Central memory CD8-positive, alpha-beta T cell (primary cell): Measurements from ENCODE around the gene HRH3.

Experiments
- ATAC-seq: fragments of 150-1000 bp; cut with Tn5 transposase; replicated peaks from 2 replicates; pipeline ENCODE4 v1.10.0; 2022; ENCODE audit warnings: mild to moderate bottlenecking, moderate FRiP score, moderate number of reproducible peaks; ENCODE audit not compliant: poor library complexity, severe bottlenecking; ENCODE audit errors: extremely low read depth
- DNase-seq, 2 donors: peaks; one replicate each; pipeline ENCODE4 v3.0.0; 2021; ENCODE audit warnings: low spot score in 2 of 2
- H3K27ac Mint-ChIP-seq: one replicate; pipeline ENCODE4 v1.8.0; 2022; ENCODE audit warnings: low read depth, mild to moderate bottlenecking, moderate library complexity, mixed read lengths
- H3K27me3 Mint-ChIP-seq: one replicate; pipeline ENCODE4 v1.8.0; 2022; ENCODE audit warnings: mixed read lengths
- H3K36me3 Mint-ChIP-seq: one replicate; pipeline ENCODE4 v1.8.0; 2022; ENCODE audit warnings: mild to moderate bottlenecking, moderate library complexity, mixed read lengths; ENCODE audit not compliant: insufficient read depth
- H3K4me1 Mint-ChIP-seq: one replicate; pipeline ENCODE4 v1.8.0; 2022; ENCODE audit warnings: mixed read lengths
- H3K4me3 Mint-ChIP-seq: one replicate; pipeline ENCODE4 v1.8.0; 2022; ENCODE audit warnings: mild to moderate bottlenecking, moderate library complexity, mixed read lengths
- H3K9me3 Mint-ChIP-seq: one replicate; pipeline ENCODE4 v1.8.0; 2022; ENCODE audit warnings: mixed read lengths

HRH3 gene

GRCh38 chr20:62215020-62215990, 4.8 kb downstream of the HRH3 start:
- DNase-seq (no peak), ATAC-seq (no peak)
- Mint-ChIP-seq H3K36me3 (no peaks in the 10 kb centered on the region), H3K9me3 (no peaks in the 10 kb centered on the region), H3K4me3 (no peak overlapping the region), H3K4me1 (peaks cover 4% of the 10 kb centered on the region), H3K27me3 (peaks cover 36% of the 10 kb centered on the region), H3K27ac (no peak overlapping the region)

GRCh38 chr20:62214067-62214466, 6.0 kb downstream of the HRH3 start:
- no peak overlapping the region for H3K4me3 Mint-ChIP-seq
- H3K27ac Mint-ChIP-seq, result no peak overlapping the region
- ATAC-seq (no peak), DNase-seq (no peak)
- H3K4me1 Mint-ChIP-seq, result peaks cover 2% of the 10 kb centered on the region
- no peaks in the 10 kb centered on the region for H3K9me3 Mint-ChIP-seq
- H3K36me3 Mint-ChIP-seq, result no peaks in the 10 kb centered on the region
- peaks cover 34% of the 10 kb centered on the region for H3K27me3 Mint-ChIP-seq

- Mint-ChIP-seq H3K9me3 (no peaks in the 10 kb centered on the region), H3K4me1 (no peaks in the 10 kb centered on the region), H3K4me3 (no peak overlapping the region), H3K27ac (no peak overlapping the region), H3K27me3 (peaks cover 22% of the 10 kb centered on the region), H3K36me3 (no peaks in the 10 kb centered on the region)
- ATAC-seq, result no peak
- no peak for DNase-seq
These were observed 7.8 kb downstream of the HRH3 start for GRCh38 chr20:62212299-62212698.

GRCh38 chr20:62211769-62212288, 8.2 kb downstream of the HRH3 start:
- no peaks in the 10 kb centered on the region for H3K4me1 Mint-ChIP-seq
- no peak for DNase-seq
- no peaks in the 10 kb centered on the region for H3K36me3 Mint-ChIP-seq
- H3K9me3 Mint-ChIP-seq, result no peaks in the 10 kb centered on the region
- no peak overlapping the region for H3K4me3 Mint-ChIP-seq
- peaks cover 17% of the 10 kb centered on the region for H3K27me3 Mint-ChIP-seq
- no peak overlapping the region for H3K27ac Mint-ChIP-seq
- ATAC-seq, result no peak

- Mint-ChIP-seq H3K9me3 (no peaks in the 10 kb centered on the region), H3K27ac (no peak overlapping the region), H3K4me3 (no peak overlapping the region), H3K36me3 (no peaks in the 10 kb centered on the region), H3K27me3 (peaks cover 17% of the 10 kb centered on the region), H3K4me1 (no peaks in the 10 kb centered on the region)
- no peak for DNase-seq
- ATAC-seq, result no peak
These were observed 8.9 kb downstream of the HRH3 start for GRCh38 chr20:62211216-62211615.

GRCh38 chr20:62210496-62210855, 9.6 kb downstream of the HRH3 start:
- H3K27me3 Mint-ChIP-seq, result peaks cover 14% of the 10 kb centered on the region
- H3K9me3 Mint-ChIP-seq, result no peaks in the 10 kb centered on the region
- ATAC-seq (no peak), DNase-seq (no peak)
- no peaks in the 10 kb centered on the region for H3K4me1 Mint-ChIP-seq
- no peak overlapping the region for H3K27ac Mint-ChIP-seq
- H3K4me3 Mint-ChIP-seq, result no peak overlapping the region
- no peaks in the 10 kb centered on the region for H3K36me3 Mint-ChIP-seq

GRCh38 chr20:62209850-62210495, 10.1 kb downstream of the HRH3 start:
- DNase-seq (no peak), ATAC-seq (no peak)
- Mint-ChIP-seq H3K27ac (no peak overlapping the region), H3K9me3 (no peaks in the 10 kb centered on the region), H3K4me3 (no peak overlapping the region), H3K4me1 (no peaks in the 10 kb centered on the region), H3K27me3 (peaks cover 9% of the 10 kb centered on the region), H3K36me3 (no peaks in the 10 kb centered on the region)

- Mint-ChIP-seq H3K9me3 (no peaks in the 10 kb centered on the region), H3K4me3 (no peak overlapping the region), H3K27ac (no peak overlapping the region), H3K27me3 (peaks cover under 1% of the 10 kb centered on the region), H3K36me3 (no peaks in the 10 kb centered on the region), H3K4me1 (no peaks in the 10 kb centered on the region)
- DNase-seq (no peak), ATAC-seq (no peak)
These were observed 11.0 kb downstream of the HRH3 start for GRCh38 chr20:62208795-62209755.

- no peak overlapping the region for H3K4me3 Mint-ChIP-seq
- no peaks in the 10 kb centered on the region for H3K4me1 Mint-ChIP-seq
- DNase-seq (no peak), ATAC-seq (no peak)
- H3K9me3 Mint-ChIP-seq, result no peaks in the 10 kb centered on the region
- H3K27ac Mint-ChIP-seq, result no peak overlapping the region
- H3K27me3 Mint-ChIP-seq, result no peaks in the 10 kb centered on the region
- no peaks in the 10 kb centered on the region for H3K36me3 Mint-ChIP-seq
These were observed 11.8 kb downstream of the HRH3 start for GRCh38 chr20:62208061-62208794.

- peaks cover 4% of the 10 kb centered on the region for H3K36me3 Mint-ChIP-seq
- no peak overlapping the region for H3K27ac Mint-ChIP-seq
- no peak for ATAC-seq
- H3K9me3 Mint-ChIP-seq, result no peaks in the 10 kb centered on the region
- DNase-seq, result no peak
- H3K4me3 Mint-ChIP-seq, result no peak overlapping the region
- H3K27me3 Mint-ChIP-seq, result no peaks in the 10 kb centered on the region
- H3K4me1 Mint-ChIP-seq, result no peaks in the 10 kb centered on the region
These were observed 13.7 kb downstream of the HRH3 start for GRCh38 chr20:62206388-62206775.

GRCh38 chr20:62205618-62206387, 14.3 kb downstream of the HRH3 start:
- Mint-ChIP-seq H3K27ac (no peak overlapping the region), H3K36me3 (peaks cover 4% of the 10 kb centered on the region), H3K27me3 (no peaks in the 10 kb centered on the region), H3K4me1 (no peaks in the 10 kb centered on the region), H3K9me3 (no peaks in the 10 kb centered on the region), H3K4me3 (no peak overlapping the region)
- ATAC-seq, result no peak
- no peak for DNase-seq
